C4-2B (cell line): ENCODE results near the gene AHCYL1.

Source experiments
- CTCF ChIP-seq: fragments of 450-650 bp; conservative IDR thresholded peaks from 2 replicates; pipeline ENCODE4 v1.5.1; 2017; ENCODE audit warnings: mild to moderate bottlenecking
- ZFX ChIP-seq: fragments of 450-650 bp; IDR thresholded peaks from 2 replicates; pipeline ENCODE4 v1.6.1; 2017

- TF ChIP-seq CTCF (no peak), ZFX (no peak)
Measured at GRCh38 chr1:110006516-110006915, 22.0 kb downstream of the AHCYL1 start.
